GM12892 (cell line): ENCODE measurements around the gene RHOV.

Experiments used
- POLR2A ChIP-seq: IDR thresholded peaks from 2 replicates; pipeline ENCODE4 v1.6.1; 2011; ENCODE audit warnings: low read depth, low read length, control low read depth
- POLR2AphosphoS5 ChIP-seq: IDR thresholded peaks from 2 replicates; pipeline ENCODE4 v1.6.1; 2011; ENCODE audit warnings: low read depth, low read length, control low read depth
- TAF1 ChIP-seq: IDR thresholded peaks from 2 replicates; pipeline ENCODE4 v1.6.1; 2011; ENCODE audit warnings: low read depth, mild to moderate bottlenecking, control low read depth, low read length, borderline replicate concordance

DNA sequence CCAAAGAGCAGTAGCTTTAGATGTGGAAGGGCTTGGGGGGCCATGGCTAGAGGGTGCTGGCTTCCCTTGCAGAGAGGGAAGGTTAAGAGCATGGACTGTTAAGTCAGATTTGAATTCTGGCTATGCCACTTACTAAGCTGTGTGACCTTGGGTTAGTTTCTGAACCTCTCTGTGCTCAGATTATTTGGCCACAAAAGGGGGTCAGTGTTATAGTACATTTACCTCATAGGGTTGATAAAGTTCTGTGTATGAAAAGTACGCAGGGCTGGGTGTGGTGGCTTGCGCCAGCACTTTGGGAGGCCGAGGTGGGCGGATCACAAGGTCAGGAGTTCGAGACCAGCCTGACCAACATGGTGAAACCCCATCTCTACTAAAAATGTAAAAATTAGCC, 27.0 kb upstream of the RHOV start:
- TF ChIP-seq POLR2A (no peak), POLR2AphosphoS5 (no peak), TAF1 (no peak)
